MM.1S (cell line): Measurements from ENCODE around the gene TNFSF13B.

Experiments used
- CTCF ChIP-seq: fragments of 300-600 bp; sonication (generic); IDR thresholded peaks from 2 replicates; pipeline ENCODE4 v1.5.1; 2016; ENCODE audit warnings: antibody characterized with exemption, low read length, mixed read lengths
- EZH2 ChIP-seq: fragments of 300-600 bp; sonication (generic); optimal IDR thresholded peaks from 2 replicates; pipeline ENCODE3; 2017; ENCODE audit warnings: low read depth, mild to moderate bottlenecking, antibody characterized with exemption, low read length, mixed read lengths

GRCh38 chr13:108315991-108316390, 46.5 kb downstream of the TNFSF13B start:
- TF ChIP-seq CTCF, result no peak
- no peak for TF ChIP-seq EZH2
